IMR-90 (cell line): ENCODE results near the gene C11orf42. TPM values are rescaled to one million over a fixed set of nuclear protein-coding genes. Genes with fewer than 3 reads are reported as not detected.

Experiments
- ATAC-seq: fragments of 200-7000 bp; cut with Tn5 transposase; 2 replicates; pipeline ENCODE4 v1.9.1; 2020; ENCODE audit warnings: low read depth, mild to moderate bottlenecking, moderate library complexity
- BruUV-seq: library from RNA; stranded (reverse); fragments of 400-500 nt; replicated peaks from 2 replicates; lab custom pipeline; 2021; lab: Mats Ljungman, UMichigan
- CTCF ChIA-PET: fragments of 300-600 bp; formaldehyde crosslinking; extraction: SDS; loops from one replicate; lab custom pipeline; 2021; ENCODE audit warnings: antibody characterized with exemption; lab: Yijun Ruan, JAX
- POLR2A ChIA-PET: fragments of 300-600 bp; sonication (Branson Sonifier 250); formaldehyde crosslinking; loops from one replicate; lab custom pipeline; 2022; ENCODE audit warnings: antibody characterized with exemption; ENCODE audit not compliant: unreplicated experiment; lab: Charles Lee
- DNase-seq: peaks from one replicate; pipeline ENCODE4 v3.0.0; 2013
- H2AFZ ChIP-seq: replicated peaks from 2 replicates; pipeline ENCODE3; 2013; ENCODE audit warnings: low read length, mild to moderate bottlenecking; ENCODE audit not compliant: poor library complexity
- H2AK5ac ChIP-seq: 2 replicates; pipeline ENCODE4 v1.6.1; 2013; ENCODE audit warnings: low read depth, low read length, inconsistent platforms
- H2AK9ac ChIP-seq: replicated peaks from 2 replicates; pipeline ENCODE3; 2013; ENCODE audit warnings: mild to moderate bottlenecking, low read depth, low read length, moderate library complexity; ENCODE audit not compliant: poor library complexity
- H2BK120ac ChIP-seq: 2 replicates; pipeline ENCODE4 v1.6.1; 2013; ENCODE audit warnings: low read depth, low read length, inconsistent platforms
- H2BK15ac ChIP-seq: 3 replicates; pipeline ENCODE4 v1.6.1; 2013; ENCODE audit warnings: low read depth, low read length, inconsistent platforms
- H2BK20ac ChIP-seq: 2 replicates; pipeline ENCODE4 v1.6.1; 2013; ENCODE audit warnings: low read depth, mild to moderate bottlenecking, inconsistent platforms, low read length, moderate library complexity
- H2BK5ac ChIP-seq: 2 replicates; pipeline ENCODE4 v1.6.1; 2013; ENCODE audit warnings: mild to moderate bottlenecking, low read depth, low read length, inconsistent platforms; ENCODE audit not compliant: poor library complexity, severe bottlenecking
- H3K14ac ChIP-seq: replicated peaks from 2 replicates; pipeline ENCODE4 v1.6.1; 2013; ENCODE audit warnings: low read depth, low read length, inconsistent platforms
- H3K18ac ChIP-seq: 2 replicates; pipeline ENCODE4 v1.6.1; 2013; ENCODE audit warnings: low read depth, low read length, control low read depth
- H3K23ac ChIP-seq: 2 replicates; pipeline ENCODE4 v1.6.1; 2013; ENCODE audit warnings: low read depth, low read length, inconsistent platforms
- H3K27ac ChIP-seq: 2 replicates; pipeline ENCODE4 v1.5.1; 2013; ENCODE audit warnings: mild to moderate bottlenecking, control low read depth, low read length; ENCODE audit not compliant: insufficient read depth
- H3K27me3 ChIP-seq: 2 replicates; pipeline ENCODE4 v1.6.1; 2013; ENCODE audit warnings: low read length; ENCODE audit not compliant: control insufficient read depth, insufficient read depth
- H3K36me3 ChIP-seq: 2 replicates; pipeline ENCODE4 v1.6.1; 2013; ENCODE audit warnings: low read length, mixed read lengths; ENCODE audit not compliant: control insufficient read depth, insufficient read depth
- H3K4ac ChIP-seq: 2 replicates; pipeline ENCODE4 v1.6.1; 2013; ENCODE audit warnings: low read depth, low read length, inconsistent platforms
- H3K4me1 ChIP-seq: 2 replicates; pipeline ENCODE4 v1.6.1; 2013; ENCODE audit warnings: low read length, mixed read lengths; ENCODE audit not compliant: control insufficient read depth, insufficient read depth
- H3K4me2 ChIP-seq: 2 replicates; pipeline ENCODE4 v1.6.1; 2013; ENCODE audit warnings: low read depth, mild to moderate bottlenecking, control low read depth, low read length, moderate library complexity
- H3K4me3 ChIP-seq: 2 replicates; pipeline ENCODE4 v1.5.1; 2013; ENCODE audit warnings: low read depth, mild to moderate bottlenecking, control low read depth, low read length, moderate library complexity; ENCODE audit not compliant: insufficient read depth
- H3K56ac ChIP-seq: 2 replicates; pipeline ENCODE4 v1.6.1; 2013; ENCODE audit warnings: low read length, inconsistent platforms; ENCODE audit not compliant: insufficient read depth; ENCODE audit errors: extremely low read depth
- H3K79me1 ChIP-seq, 2 experiments: 2 replicates each; pipeline ENCODE4 v1.6.1; 2013; ENCODE audit warnings: low read length in 2 of 2, inconsistent platforms in 1 of 2, low read depth in 1 of 2
- H3K9ac ChIP-seq: 2 replicates; pipeline ENCODE4 v1.6.1; 2013; ENCODE audit warnings: low read depth, low read length, control low read depth
- H3K9me1 ChIP-seq: 2 replicates; pipeline ENCODE4 v1.6.1; 2013; ENCODE audit warnings: low read length, inconsistent platforms; ENCODE audit not compliant: insufficient read depth
- H3K9me3 ChIP-seq: 2 replicates; pipeline ENCODE4 v1.6.1; 2013; ENCODE audit warnings: low read length; ENCODE audit not compliant: control insufficient read depth, insufficient read depth
- H4K20me1 ChIP-seq: 2 replicates; pipeline ENCODE4 v1.6.1; 2013; ENCODE audit warnings: low read length, inconsistent platforms; ENCODE audit not compliant: insufficient read depth
- H4K5ac ChIP-seq: 2 replicates; pipeline ENCODE4 v1.6.1; 2013; ENCODE audit warnings: mild to moderate bottlenecking, low read depth, low read length, control low read depth
- H4K8ac ChIP-seq, 2 experiments: 2 replicates each; pipeline ENCODE4 v1.6.1; 2013; ENCODE audit warnings: low read depth in 2 of 2, low read length in 2 of 2, control low read depth in 1 of 2, inconsistent platforms in 1 of 2
- H4K91ac ChIP-seq: 2 replicates; pipeline ENCODE4 v1.6.1; 2013; ENCODE audit warnings: low read depth, low read length, inconsistent platforms; ENCODE audit not compliant: insufficient read depth
- BHLHE40 ChIP-seq: fragments of 150-350 bp; IDR thresholded peaks from 2 replicates; pipeline ENCODE4 v1.6.1; 2016; ENCODE audit warnings: mild to moderate bottlenecking, low read depth, low read length
- CEBPB ChIP-seq: IDR thresholded peaks from 2 replicates; pipeline ENCODE4 v1.6.1; 2012; ENCODE audit warnings: low read depth, low read length, improper control_type of control experiment
- CTCF ChIP-seq: conservative IDR thresholded peaks from 2 replicates; pipeline ENCODE4 v1.5.1; 2012; ENCODE audit warnings: mild to moderate bottlenecking, low read depth, low read length, improper control_type of control experiment
- FOS ChIP-seq: fragments of 150-350 bp; IDR thresholded peaks from 2 replicates; pipeline ENCODE4 v1.6.1; 2016; ENCODE audit warnings: low read depth, low read length
- MAFK ChIP-seq: IDR thresholded peaks from 2 replicates; pipeline ENCODE4 v1.6.1; 2012; ENCODE audit warnings: low read depth, low read length, improper control_type of control experiment
- MAZ ChIP-seq: IDR thresholded peaks from 2 replicates; pipeline ENCODE4 v1.6.1; 2012; ENCODE audit warnings: low read depth, mild to moderate bottlenecking, low read length, improper control_type of control experiment, moderate library complexity, borderline replicate concordance
- NFE2L2 ChIP-seq: fragments of 150-350 bp; IDR thresholded peaks from 2 replicates; pipeline ENCODE4 v1.6.1; 2016; ENCODE audit warnings: low read depth, mild to moderate bottlenecking, low read length
- POLR2A ChIP-seq: IDR thresholded peaks from 2 replicates; pipeline ENCODE4 v1.6.1; 2012; ENCODE audit warnings: mild to moderate bottlenecking, low read depth, low read length
- RAD21 ChIP-seq: IDR thresholded peaks from 2 replicates; pipeline ENCODE4 v1.6.1; 2012; ENCODE audit warnings: low read length, improper control_type of control experiment
- RCOR1 ChIP-seq: IDR thresholded peaks from 2 replicates; pipeline ENCODE4 v1.6.1; 2012; ENCODE audit warnings: mild to moderate bottlenecking, low read length, improper control_type of control experiment; ENCODE audit not compliant: insufficient replicate concordance
- RFX5 ChIP-seq: IDR thresholded peaks from 2 replicates; pipeline ENCODE4 v1.8.0; 2012; ENCODE audit warnings: low read depth, mild to moderate bottlenecking, low read length, moderate library complexity
- SMC3 ChIP-seq: fragments of 150-350 bp; IDR thresholded peaks from 2 replicates; pipeline ENCODE4 v1.6.1; 2016; ENCODE audit warnings: low read depth, mild to moderate bottlenecking, antibody characterized with exemption, low read length, moderate library complexity
- WGBS, 2 experiments: methylation state at CpG; one replicate each; pipeline versions ENCODE4 v1.1.5 to v1.1.7; 2013; ENCODE audit warnings: missing lambda C conversion rate in 2 of 2; ENCODE audit not compliant: insufficient read length in 1 of 2; ENCODE audit errors: extremely low coverage in 2 of 2; 5-methylcytosine and 5-hydroxymethylcytosine counted together
- dilution Hi-C: fragments of 300-500 bp; cut with HindIII; formaldehyde crosslinking; loops from one replicate; pipeline ENCODE4 v1.14.3; 2018; ENCODE audit warnings: low sequenced_read_pairs; ENCODE audit not compliant: unreplicated experiment
- in situ Hi-C: fragments of 300-500 bp; cut with MboI; formaldehyde crosslinking; loops from 3 replicates; pipeline ENCODE4 v1.14.3; 2019; ENCODE audit warnings: low sequenced_read_pairs, inconsistent platforms, mixed read lengths
- intact Hi-C: fragments of 100-400 bp; cut with micrococcal nuclease; formaldehyde crosslinking; loops from 2 replicates; pipeline ENCODE4 v1.10.0; 2022
- polyA plus RNA-seq, 3 experiments: library from polyadenylated mRNA; depleted of rRNA; stranded (reverse); fragments of >200 nt; gene quantifications; 2 replicates each; pipeline ENCODE4 v1.2.3, GENCODE V29; 2012; ENCODE audit warnings: low replicate concordance in 1 of 3
- total RNA-seq: library from RNA; depleted of rRNA; stranded (reverse); fragments of >200 nt; gene quantifications from 2 replicates; pipeline ENCODE4 v1.2.3, GENCODE V29; 2012
- TF ChIP-seq, protein P1 (sequence below): fragments of 150-350 bp; IDR thresholded peaks from 2 replicates; pipeline ENCODE4 v1.6.1; 2017; ENCODE audit warnings: mild to moderate bottlenecking, antibody characterized with exemption, low read length, low read depth

C11orf42 gene
- total and polyA plus RNA-seq, 2 of the 4 experiments (the other 2 are of a cell fraction) = not detected

DNA sequence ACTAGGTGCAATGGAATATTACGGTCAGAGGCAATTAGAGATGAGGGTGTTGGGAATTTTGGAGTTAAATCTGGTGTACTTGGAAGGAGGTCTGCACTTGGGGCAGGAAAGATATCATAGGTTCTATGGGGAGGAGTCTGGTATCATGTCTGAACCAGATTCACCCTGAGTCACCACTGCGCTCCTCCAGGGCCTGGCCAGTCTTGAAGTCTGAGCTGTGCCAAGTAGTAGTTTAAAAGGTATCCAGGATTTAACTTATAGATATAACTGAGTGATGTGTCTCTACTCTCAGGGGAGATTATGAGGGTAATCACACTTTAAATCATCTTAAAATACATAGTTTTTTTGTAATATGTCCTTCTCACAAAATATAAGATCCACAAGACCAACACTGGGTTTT is 40.2 kb downstream of the C11orf42 start:
- no peak overlapping the region for H4K91ac ChIP-seq
- no peaks in the 10 kb centered on the region for H3K79me1 ChIP-seq
- no peak overlapping the region for H4K5ac ChIP-seq
- no peak overlapping the region for H3K23ac ChIP-seq
- no peak overlapping the region for H2BK20ac ChIP-seq
- in situ Hi-C loops (loop anchor here (5.0 kb wide), 1 partner anchor 107 kb away; no protein-coding TSS in a partner anchor), intact Hi-C loops (no loop called here), dilution Hi-C loops (no loop called here)
- no peak overlapping the region for H3K56ac ChIP-seq
- H2BK15ac ChIP-seq = no peak overlapping the region
- no peak overlapping the region for H2AK5ac ChIP-seq
- no peaks in the 10 kb centered on the region for H4K20me1 ChIP-seq
- TF ChIP-seq CEBPB (no peak), NFE2L2 (no peak), FOS (no peak), CTCF (no peak), BHLHE40 (no peak), RAD21 (no peak), POLR2A (no peak), SMC3 (no peak), MAFK (no peak), RCOR1 (no peak), MAZ (no peak), RFX5 (no peak)
- TF ChIP-seq, protein P1, sequence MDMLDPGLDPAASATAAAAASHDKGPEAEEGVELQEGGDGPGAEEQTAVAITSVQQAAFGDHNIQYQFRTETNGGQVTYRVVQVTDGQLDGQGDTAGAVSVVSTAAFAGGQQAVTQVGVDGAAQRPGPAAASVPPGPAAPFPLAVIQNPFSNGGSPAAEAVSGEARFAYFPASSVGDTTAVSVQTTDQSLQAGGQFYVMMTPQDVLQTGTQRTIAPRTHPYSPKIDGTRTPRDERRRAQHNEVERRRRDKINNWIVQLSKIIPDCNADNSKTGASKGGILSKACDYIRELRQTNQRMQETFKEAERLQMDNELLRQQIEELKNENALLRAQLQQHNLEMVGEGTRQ = no peak
- H3K9me1 ChIP-seq = no peaks in the 10 kb centered on the region
- ChIA-PET CTCF (interaction anchor here (1.0 kb wide), 1 partner anchor 53 kb away, joined by 3 read pairs; no protein-coding TSS in a partner anchor), POLR2A (no interaction called here)
- no peak overlapping the region for H3K4me2 ChIP-seq
- no peaks in the 10 kb centered on the region for H3K9me3 ChIP-seq
- H2BK120ac ChIP-seq = no peak overlapping the region
- DNase-seq (no peak), ATAC-seq (no peak)
- H4K8ac ChIP-seq = no peak overlapping the region
- H3K27ac ChIP-seq = no peak overlapping the region
- H3K4me3 ChIP-seq = no peak overlapping the region
- no peak overlapping the region for H3K9ac ChIP-seq
- no peak overlapping the region for H3K4ac ChIP-seq
- peaks cover 20% of the 10 kb centered on the region for H3K27me3 ChIP-seq
- no peak overlapping the region for H3K18ac ChIP-seq
- H3K36me3 ChIP-seq = no peaks in the 10 kb centered on the region
- no peak overlapping the region for H2BK5ac ChIP-seq
- H2AFZ ChIP-seq = no peak overlapping the region
- no peak overlapping the region for H2AK9ac ChIP-seq
- no CpG with 5 or more reads among the region's 2 CpGs for WGBS, 2 experiments
- BruUV-seq = no TSS peak
- peaks cover 3% of the 10 kb centered on the region; the same call in 1 of the 2 replicates for H3K4me1 ChIP-seq
- no peak overlapping the region for H3K14ac ChIP-seq
